A673 (cell line): Measurements from ENCODE around the gene PSMF1. TPM values are rescaled to one million over a fixed set of nuclear protein-coding genes. Genes with fewer than 3 reads are reported as not detected.
A peak's percentile ranks its signal among the peaks of the same experiment; 100 is the strongest.

Experiments
- BruUV-seq: library from RNA; stranded (reverse); fragments of 400-500 nt; replicated peaks from 2 replicates; lab custom pipeline; 2021; lab: Mats Ljungman, UMichigan
- CTCF ChIA-PET: fragments of 300-600 bp; sonication (Branson Sonifier 250); formaldehyde crosslinking; loops from one replicate; lab custom pipeline; 2022; ENCODE audit warnings: antibody characterized with exemption; lab: Charles Lee
- POLR2A ChIA-PET: fragments of 300-600 bp; sonication (Branson Sonifier 250); formaldehyde crosslinking; loops from one replicate; lab custom pipeline; 2022; ENCODE audit warnings: antibody characterized with exemption; ENCODE audit not compliant: low non-redundant PET; lab: Charles Lee
- DNase-seq: peaks from one replicate; pipeline ENCODE4 v3.0.0-alpha.2; 2015; ENCODE audit warnings: low spot score
- H3K27ac ChIP-seq: fragments of 200-600 bp; sonication (generic); 2 replicates; pipeline ENCODE4 v1.5.1; 2016; ENCODE audit warnings: mixed run types, low read depth, mild to moderate bottlenecking, mixed read lengths, antibody characterized with exemption, low read length; ENCODE audit not compliant: poor library complexity, severe bottlenecking
- H3K27me3 ChIP-seq: fragments of 200-600 bp; sonication (generic); replicated peaks from 2 replicates; pipeline ENCODE4 v1.6.1; 2017; ENCODE audit warnings: mixed run types, low read depth, mild to moderate bottlenecking, mixed read lengths, antibody characterized with exemption, low read length; ENCODE audit not compliant: insufficient read depth, poor library complexity
- H3K36me3 ChIP-seq: fragments of 200-600 bp; sonication (generic); 2 replicates; pipeline ENCODE4 v1.6.1; 2016; ENCODE audit warnings: mixed run types, mild to moderate bottlenecking, mixed read lengths, antibody characterized with exemption, low read length; ENCODE audit not compliant: insufficient read depth, poor library complexity, severe bottlenecking
- H3K4me1 ChIP-seq: fragments of 200-600 bp; sonication (generic); 2 replicates; pipeline ENCODE4 v1.6.1; 2017; ENCODE audit warnings: mixed run types, mild to moderate bottlenecking, mixed read lengths, antibody characterized with exemption, low read length; ENCODE audit not compliant: insufficient read depth, poor library complexity, severe bottlenecking
- H3K4me3 ChIP-seq: fragments of 200-600 bp; sonication (generic); 2 replicates; pipeline ENCODE4 v1.5.1; 2016; ENCODE audit warnings: low read depth, mixed run types, mild to moderate bottlenecking, mixed read lengths, low read length; ENCODE audit not compliant: poor library complexity, severe bottlenecking
- H3K9me3 ChIP-seq: fragments of 200-600 bp; sonication (generic); 2 replicates; pipeline ENCODE4 v1.6.1; 2016; ENCODE audit warnings: mixed run types, low read depth, mild to moderate bottlenecking, mixed read lengths, antibody characterized with exemption, low read length; ENCODE audit not compliant: poor library complexity, severe bottlenecking
- EZH2 ChIP-seq: fragments of 200-600 bp; sonication (generic); IDR thresholded peaks from 2 replicates; pipeline ENCODE4 v1.6.1; 2017; ENCODE audit warnings: borderline replicate concordance, low read depth, mild to moderate bottlenecking, mixed read lengths, antibody characterized with exemption, low read length; ENCODE audit not compliant: poor library complexity, severe bottlenecking
- intact Hi-C: fragments of 100-400 bp; cut with micrococcal nuclease; formaldehyde crosslinking; loops from one replicate; pipeline ENCODE4 v1.10.0; 2022; ENCODE audit not compliant: unreplicated experiment
- total RNA-seq: library from RNA; stranded (reverse); gene quantifications from 2 replicates; pipeline ENCODE4 v1.2.3, GENCODE V29; 2021
- TF ChIP-seq, protein P1 (sequence below): fragments of 300-800, 200-600 bp; sonication (generic); conservative IDR thresholded peaks from 2 replicates; pipeline ENCODE4 v1.5.1; 2017; ENCODE audit warnings: low read depth, mild to moderate bottlenecking, antibody characterized with exemption, low read length, moderate library complexity, mixed read lengths

The PSMF1 gene
- total RNA-seq, 1 experiment from 2014 or later: 130 TPM

DNA sequence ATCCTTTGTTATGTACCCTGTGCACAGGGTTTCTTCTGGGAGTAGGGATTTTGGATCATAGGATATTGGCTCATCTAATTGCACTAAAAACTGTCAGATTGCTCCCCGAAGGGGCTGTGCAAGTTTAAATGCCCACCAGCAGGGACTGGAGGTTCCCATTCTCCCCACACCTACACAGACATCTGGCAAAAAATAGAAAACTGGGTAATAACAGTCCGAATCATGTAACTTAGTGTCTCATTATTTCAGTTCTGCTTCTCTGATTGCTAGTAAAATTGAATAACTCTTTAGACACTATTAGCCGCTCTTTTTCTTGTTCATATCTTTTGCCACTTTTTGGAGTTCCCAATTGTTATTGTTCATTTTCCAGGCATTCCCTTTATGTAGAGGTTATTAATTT is 5.3 kb downstream of the PSMF1 start:
- Histone ChIP-seq H3K9me3 (no peaks in the 10 kb centered on the region), H3K4me3 (no peak overlapping the region), H3K27ac (peak overlapping the region; percentile 15), H3K36me3 (peaks cover 49% of the 10 kb centered on the region), H3K27me3 (no peaks in the 10 kb centered on the region), H3K4me1 (peaks cover 34% of the 10 kb centered on the region)
- no peak for DNase-seq
- intact Hi-C loops: no loop called here
- CTCF ChIA-PET: no interaction called here
- BruUV-seq: no TSS peak
- POLR2A ChIA-PET: no interaction called here
- TF ChIP-seq, protein P1, sequence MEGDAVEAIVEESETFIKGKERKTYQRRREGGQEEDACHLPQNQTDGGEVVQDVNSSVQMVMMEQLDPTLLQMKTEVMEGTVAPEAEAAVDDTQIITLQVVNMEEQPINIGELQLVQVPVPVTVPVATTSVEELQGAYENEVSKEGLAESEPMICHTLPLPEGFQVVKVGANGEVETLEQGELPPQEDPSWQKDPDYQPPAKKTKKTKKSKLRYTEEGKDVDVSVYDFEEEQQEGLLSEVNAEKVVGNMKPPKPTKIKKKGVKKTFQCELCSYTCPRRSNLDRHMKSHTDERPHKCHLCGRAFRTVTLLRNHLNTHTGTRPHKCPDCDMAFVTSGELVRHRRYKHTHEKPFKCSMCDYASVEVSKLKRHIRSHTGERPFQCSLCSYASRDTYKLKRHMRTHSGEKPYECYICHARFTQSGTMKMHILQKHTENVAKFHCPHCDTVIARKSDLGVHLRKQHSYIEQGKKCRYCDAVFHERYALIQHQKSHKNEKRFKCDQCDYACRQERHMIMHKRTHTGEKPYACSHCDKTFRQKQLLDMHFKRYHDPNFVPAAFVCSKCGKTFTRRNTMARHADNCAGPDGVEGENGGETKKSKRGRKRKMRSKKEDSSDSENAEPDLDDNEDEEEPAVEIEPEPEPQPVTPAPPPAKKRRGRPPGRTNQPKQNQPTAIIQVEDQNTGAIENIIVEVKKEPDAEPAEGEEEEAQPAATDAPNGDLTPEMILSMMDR: no peak
- TF ChIP-seq EZH2: no peak

DNA sequence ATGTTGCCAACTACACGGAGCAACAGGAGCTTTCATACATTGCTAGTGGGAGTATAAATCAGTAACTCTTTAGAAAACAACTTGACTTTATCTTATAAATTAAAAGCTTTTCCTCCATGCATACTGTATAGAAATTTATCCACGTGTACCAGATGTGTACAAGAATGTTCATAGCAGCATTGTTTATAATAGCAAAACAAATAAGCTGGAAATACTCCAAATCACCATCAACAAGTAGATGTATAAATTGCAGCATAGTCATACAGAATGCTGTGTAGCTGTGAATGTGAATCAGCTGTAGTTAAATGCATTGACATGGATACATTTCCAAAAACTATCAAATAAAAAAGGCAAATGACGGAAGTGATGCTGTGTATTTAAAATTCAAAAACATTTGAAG is 6.0 kb downstream of the PSMF1 start:
- TF ChIP-seq, protein P1: no peak
- TF ChIP-seq EZH2: no peak
- Histone ChIP-seq H3K9me3 (no peaks in the 10 kb centered on the region), H3K27ac (peak overlapping the region; percentile 15), H3K4me1 (peaks cover 32% of the 10 kb centered on the region), H3K27me3 (no peaks in the 10 kb centered on the region), H3K36me3 (peaks cover 54% of the 10 kb centered on the region), H3K4me3 (no peak overlapping the region)
- intact Hi-C loops: no loop called here
- ChIA-PET POLR2A (no interaction called here), CTCF (no interaction called here)
- no peak for DNase-seq
- no TSS peak for BruUV-seq

DNA sequence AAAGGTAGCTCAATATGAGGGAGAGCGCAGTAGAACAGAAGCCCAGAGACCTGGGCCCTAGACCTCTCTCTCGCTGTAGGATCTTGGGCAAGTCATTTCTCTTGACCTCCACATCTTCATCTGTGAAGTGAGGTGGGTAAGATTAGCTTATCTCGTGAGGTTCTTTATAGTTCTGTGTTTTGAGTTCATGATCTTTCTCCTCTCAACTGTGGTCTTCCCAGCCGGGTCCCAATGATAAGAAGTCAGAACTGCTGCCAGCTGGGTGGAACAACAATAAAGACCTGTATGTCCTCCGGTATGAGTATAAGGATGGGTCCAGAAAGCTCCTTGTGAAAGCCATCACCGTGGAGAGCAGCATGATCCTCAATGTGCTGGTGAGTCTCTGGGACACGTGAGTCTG is 6.9 kb downstream of the PSMF1 start:
- Histone ChIP-seq H3K4me1 (peaks cover 23% of the 10 kb centered on the region), H3K27me3 (no peaks in the 10 kb centered on the region), H3K27ac (no peak overlapping the region), H3K9me3 (no peaks in the 10 kb centered on the region), H3K4me3 (no peak overlapping the region), H3K36me3 (peaks cover 59% of the 10 kb centered on the region)
- TF ChIP-seq EZH2: no peak
- TF ChIP-seq, protein P1: no peak
- no TSS peak for BruUV-seq
- POLR2A ChIA-PET: no interaction called here
- no peak for DNase-seq
- intact Hi-C loops: no loop called here
- CTCF ChIA-PET: no interaction called here
